GM19455 (cell line): ENCODE measurements around the gene MAST4.

Experiments used
- ATAC-seq: cut with Tn5 transposase; IDR thresholded peaks from one replicate; pipeline ENCODE4 v1.9.1; 2021; ENCODE audit not compliant: unreplicated experiment

MAST4 gene

DNA sequence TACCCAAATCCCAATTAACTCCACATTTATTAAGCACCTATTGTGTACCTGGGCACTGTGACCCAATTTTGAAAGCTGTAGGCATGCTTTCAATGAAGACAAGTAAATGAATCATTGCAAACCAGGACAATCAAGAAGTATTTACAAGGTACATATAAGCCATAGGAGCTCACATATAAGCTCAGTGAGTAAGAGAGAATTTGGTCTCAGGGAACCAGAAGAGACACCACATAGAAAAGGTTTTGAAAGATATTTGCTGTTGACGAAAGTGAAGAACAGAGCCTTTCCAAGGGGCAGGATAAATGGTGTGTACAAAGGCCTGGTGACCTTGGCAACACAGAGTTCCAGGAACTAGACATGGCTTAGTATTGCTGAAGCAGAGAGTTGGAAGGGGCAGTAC lies 412.8 kb downstream of the MAST4 start:
- no peak for ATAC-seq

DNA sequence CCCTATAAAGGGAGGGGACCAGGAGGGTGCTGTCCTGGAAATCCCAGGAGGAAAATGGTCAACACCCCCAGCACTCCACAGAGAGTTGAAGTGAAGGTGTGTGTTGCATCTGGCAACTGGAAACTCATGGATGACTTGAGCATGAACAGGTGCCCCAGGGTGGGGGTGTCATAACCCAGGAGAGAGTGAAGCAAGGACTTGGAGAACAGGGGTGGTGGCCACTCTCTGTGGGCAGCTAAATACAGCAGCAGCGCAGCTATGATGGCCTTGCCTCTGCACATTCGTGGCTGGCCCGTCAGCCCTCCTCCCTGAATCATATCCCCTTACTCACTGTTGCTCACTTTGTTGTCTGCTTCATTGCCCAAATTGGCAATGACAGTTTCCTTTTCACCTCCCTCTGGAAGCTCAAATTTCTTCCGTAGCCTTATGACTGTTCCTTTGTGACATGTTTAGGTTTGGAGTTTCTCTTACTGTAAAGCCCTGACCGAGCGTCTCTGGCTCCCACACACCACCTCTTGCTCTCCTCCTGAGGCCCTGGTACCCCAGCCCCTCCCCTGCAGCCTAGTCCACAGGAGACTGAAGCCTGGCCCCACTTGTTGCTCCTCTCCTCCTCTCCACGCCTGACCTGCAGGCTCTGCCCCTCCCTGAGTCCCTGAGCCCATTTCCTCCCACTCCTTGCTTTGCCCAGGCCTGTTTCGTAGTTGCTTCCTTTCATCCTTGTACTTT lies 414.7 kb downstream of the MAST4 start:
- ATAC-seq = no peak

DNA sequence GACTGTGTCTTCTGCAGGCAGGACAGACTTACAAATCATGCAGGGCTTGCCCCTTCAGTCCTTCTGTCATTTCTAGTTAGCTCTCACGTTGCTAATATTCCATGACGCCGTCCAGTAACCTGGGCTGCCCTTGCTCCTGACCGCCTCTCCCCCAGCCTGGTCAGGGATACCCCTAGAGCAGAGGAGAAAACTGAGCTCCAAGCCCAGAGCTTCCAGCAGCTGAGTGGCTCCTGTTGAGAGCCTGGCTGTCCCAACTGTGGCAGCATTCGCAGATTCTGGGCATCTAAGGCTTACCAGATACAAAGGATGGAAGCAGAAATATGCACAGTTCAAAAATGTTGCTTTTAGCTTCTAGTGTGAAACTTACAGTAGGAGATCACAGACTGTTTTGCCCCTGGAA lies 415.2 kb downstream of the MAST4 start:
- ATAC-seq = no peak

DNA sequence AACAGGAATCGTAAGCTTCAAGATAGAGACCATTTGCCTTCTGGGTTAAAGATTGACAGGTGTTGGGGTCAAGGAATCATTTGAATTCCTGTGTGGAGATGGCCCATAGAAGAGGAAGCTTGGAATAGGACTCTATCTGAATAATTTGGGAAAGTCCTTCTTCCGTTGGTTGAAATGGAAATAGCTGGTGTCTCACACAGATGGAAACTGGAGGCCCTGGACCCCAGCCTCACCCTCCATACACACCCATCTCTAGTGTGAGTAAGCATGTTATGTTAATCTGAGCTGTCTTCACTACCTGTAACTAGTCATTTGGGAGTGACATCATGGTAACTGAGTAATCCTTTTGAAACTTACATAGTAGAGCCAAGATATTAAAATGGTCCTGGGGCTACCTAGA lies 416.0 kb downstream of the MAST4 start:
- no peak for ATAC-seq

DNA sequence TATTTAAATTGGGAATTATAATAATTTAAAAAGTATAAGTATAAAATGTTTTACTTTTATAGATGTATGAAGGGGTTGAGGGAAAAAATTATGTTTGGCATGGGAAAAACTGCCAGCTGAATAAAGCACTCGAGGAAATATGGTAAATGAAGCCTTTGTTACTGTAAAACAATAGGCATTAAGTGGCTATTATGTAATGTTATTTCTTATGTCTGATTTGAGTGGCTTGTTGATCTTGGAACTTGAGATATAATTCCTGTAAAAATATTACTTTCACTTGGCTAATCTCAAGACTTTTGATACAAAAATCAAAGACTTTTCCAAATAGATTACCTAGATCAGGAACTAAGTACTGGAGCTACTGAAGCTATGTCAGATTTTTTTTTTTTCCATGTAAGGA lies 417.5 kb downstream of the MAST4 start:
- ATAC-seq = no peak

DNA sequence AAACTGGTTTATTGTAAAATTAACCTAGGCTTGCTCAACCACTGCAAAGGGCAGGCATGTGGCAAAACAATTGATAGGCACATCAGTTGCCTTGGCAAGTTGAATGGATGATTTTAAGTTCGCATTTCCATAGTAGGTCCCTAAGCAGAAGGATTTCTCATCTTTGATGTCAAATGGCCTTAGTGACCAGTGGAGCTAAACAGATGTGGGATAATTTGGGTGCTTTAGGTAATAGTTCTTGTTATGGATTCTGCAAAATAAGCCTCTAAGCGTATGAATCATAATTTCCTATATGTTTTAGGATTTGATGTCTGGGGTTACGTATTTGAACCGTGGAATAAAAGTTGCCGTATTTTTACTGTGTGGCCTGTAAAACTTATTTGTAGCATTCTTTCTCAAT lies 418.0 kb downstream of the MAST4 start:
- no peak for ATAC-seq

DNA sequence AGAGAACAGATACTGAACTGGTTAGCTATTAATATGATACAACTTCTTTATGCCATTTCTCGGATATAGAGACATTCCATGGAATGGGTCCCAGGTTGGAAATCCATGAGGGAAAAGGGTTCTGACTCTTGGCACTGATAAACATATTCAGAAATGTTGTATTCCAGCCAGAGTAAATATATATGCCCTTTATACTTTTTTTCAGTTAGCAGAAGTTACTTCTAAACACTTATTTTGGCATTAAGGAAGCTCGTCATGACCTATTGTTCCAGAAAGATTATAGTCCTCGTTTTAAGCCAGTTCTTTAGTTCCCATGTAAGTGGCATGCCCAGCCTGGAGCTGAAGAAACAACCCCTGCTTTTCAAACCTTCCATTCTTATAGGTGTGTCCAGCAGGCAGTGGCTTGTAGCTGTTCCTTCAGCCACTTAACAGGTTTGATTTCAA lies 418.8 kb downstream of the MAST4 start:
- no peak for ATAC-seq

DNA sequence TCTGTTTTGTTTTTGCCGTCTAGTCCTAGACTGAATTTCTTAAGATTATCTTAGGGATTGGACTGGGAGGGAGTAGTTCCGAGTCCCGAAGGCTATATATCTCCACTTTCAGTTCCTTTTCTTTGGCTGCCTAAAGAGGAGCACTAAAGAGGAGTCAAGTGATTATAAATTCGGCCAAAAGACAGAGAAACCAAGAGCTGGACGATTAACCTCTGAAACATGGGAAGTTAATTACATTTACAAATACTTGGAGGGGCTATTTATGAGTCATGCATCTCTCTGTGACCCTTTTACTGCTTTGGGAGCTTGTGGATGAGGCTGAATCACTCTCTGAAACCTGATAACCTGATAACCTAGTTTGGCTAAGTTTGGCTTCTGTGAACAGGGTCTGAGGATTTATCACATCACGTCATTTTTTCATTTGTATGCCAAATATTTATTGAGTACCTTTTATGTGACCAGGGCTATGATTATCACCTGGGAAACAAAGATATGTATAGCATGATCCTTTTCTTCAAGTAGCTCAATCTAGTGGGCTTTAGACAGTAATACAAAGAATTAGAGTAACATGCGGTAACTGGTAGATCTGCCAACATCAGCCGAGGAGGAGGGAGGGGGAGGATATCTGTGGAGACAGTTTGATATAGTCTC lies 419.5 kb downstream of the MAST4 start:
- ATAC-seq = no peak

DNA sequence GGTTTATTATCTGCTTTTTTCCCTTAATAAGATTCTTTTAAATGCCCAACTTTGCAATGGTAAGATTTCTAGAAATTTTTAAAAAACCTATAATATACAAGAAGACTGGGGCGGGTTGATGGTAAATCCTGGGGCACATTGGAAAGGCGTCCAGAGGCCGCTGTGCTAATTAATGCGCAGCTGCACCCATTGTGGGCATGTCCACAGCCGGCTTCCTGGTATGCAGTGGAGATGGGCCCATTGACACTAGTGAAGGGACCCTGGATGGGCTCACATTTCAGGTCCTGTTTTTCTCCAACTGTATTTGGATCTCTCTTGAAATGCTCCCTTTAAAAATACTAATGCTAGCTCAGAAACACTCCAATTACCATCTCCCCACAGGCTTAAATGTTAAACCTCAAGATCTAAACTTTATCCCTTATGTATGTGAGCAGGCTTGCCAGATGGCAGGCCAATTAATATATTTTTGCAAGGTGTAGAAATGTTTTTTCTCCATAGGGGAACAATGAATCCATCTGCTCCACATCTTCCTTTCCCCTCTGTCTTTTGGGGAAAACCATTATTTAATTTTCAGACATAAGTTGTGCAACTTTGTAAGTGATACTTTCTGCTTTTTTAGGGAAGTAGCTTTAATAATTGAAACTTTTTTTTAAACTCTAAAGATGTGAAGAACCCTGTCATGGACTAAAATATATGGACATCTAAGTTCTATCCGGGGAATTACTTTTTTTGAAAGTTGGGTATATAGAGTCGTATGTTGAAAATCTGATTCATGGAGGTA lies 423.1 kb downstream of the MAST4 start:
- no peak for ATAC-seq

DNA sequence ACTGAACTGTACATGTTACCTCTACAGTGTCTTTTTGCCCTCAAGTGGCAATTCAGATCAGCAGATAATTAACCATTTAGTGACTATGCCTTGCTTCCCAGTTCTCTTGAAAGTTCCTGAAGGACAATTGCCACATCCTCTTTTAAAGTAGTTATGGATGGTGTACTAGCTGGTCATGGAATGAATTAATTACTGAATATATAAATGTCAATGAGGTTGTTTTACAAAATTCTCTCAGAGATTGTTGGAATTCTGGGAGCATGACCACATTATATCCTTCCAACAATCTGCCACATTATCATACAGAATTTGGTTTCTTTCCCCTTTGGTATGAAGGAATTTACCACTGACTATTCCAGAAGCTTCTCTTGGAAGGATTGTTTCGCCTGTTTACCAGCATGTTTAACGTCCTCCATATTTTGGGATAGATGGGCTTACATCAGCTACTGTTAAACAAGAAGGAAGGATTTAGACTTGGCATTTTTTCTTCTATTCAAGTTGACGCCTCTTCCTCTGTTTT lies 424.0 kb downstream of the MAST4 start:
- ATAC-seq = no peak

DNA sequence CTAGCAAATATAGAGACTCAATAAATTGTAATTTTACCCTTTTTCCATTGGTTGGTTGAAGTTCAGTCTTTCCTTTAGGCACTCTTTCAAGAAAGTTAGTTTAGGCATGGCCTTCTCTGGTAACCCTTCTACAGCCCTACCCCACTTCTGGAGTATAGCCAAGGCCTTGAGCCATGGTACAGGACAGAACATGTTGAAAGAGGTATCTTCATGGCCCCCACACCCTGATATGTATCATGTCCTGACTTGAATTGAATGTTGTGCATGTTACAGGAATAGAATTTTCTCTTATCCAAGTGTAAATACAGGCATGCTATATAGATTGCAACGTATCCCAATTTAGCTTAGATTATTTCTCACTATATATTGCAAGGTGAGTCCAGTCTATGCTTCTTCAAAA lies 424.8 kb downstream of the MAST4 start:
- ATAC-seq = no peak

DNA sequence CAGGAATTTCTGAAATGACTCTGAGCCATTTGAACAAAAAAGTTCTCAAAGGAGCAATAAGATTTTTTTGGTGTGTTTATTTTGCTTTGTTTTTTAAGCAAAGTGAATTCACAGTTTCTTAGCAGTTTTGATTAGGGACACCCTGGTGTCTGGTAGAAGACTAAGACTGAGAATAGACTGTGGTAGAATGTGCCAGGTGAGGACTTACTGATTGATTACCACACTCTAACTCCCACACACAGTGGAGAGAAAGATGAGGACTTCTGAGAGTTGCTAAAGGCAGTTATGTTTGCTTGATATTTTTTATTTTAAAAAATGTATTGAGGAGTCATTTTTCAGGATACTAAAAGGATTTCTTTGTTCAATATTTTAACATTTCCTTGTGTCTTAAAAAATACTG lies 425.3 kb downstream of the MAST4 start:
- peak; percentile 64 for ATAC-seq

DNA sequence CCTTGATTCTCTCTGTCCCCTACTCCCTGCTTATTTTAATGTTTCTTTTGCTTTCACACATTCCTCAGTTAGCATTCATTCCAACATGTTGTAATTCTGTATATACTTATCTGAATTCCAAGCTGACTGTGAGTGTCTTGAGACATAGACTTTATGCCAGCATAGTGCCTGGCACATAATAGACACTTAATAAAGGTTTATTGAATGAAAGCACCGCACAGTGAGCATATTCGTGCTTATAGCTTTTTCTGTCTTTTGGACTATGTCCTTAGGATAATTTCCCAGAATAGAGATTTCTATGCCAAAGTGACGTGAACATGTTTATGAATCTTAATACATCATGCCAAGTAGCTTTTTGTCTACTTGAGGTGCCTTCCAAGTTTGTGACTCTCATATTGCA lies 425.8 kb downstream of the MAST4 start:
- ATAC-seq = no peak

DNA sequence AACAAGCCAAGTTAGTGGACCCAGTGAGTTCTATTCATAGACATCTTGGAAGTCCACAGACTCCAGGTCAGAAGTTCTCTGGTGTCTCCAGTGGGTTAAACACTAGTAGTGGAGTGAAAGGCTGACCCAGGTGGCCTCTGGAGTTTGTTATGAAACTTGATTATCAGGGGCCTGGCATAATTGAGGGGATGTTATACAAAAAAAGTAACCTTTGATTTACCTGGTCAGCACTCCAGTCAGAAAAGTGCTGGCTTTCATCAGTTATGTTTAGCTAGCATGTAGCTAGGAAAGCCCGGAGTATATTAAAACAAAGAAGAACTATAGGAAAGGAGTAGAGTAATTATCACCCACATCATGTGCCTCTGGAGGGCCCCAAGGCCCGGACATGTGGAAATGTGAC lies 429.3 kb downstream of the MAST4 start:
- ATAC-seq = no peak

DNA sequence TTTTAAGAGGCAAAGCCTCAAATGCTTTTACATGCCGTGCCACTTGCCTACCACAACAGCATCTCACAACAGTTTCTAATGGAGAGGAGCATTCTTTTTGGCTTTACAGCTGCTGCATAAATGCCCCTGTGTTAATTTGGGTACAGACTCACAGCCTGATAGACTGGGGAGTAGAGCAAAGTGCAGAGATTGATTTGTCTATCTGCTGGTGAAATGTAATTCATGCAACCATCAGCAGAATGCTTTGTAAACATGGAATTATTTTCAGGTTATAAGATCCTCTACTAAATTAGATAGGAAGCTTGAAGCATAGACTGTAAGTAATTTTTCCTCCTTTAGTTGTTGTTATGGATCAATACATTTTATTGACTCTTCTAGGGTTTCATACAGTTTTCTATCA lies 430.1 kb downstream of the MAST4 start:
- ATAC-seq = no peak

DNA sequence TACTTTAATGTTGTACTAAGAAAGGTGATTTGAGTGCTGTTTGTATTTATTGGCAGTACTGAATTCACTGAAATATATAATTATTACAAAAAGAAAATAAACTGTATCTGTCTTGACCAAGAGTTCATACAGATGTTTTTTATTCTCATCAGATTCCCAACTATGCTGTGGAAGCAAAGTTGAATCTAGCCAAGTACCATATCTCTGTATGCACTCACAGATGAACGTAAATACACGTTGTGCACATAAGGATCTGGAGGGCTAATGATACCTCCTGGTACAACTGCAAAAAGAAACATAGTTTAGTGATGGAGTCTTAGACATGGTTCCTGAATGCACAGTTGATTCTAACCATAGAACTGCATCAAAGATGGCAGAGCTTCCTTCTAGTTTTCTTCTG lies 431.0 kb downstream of the MAST4 start:
- no peak for ATAC-seq

DNA sequence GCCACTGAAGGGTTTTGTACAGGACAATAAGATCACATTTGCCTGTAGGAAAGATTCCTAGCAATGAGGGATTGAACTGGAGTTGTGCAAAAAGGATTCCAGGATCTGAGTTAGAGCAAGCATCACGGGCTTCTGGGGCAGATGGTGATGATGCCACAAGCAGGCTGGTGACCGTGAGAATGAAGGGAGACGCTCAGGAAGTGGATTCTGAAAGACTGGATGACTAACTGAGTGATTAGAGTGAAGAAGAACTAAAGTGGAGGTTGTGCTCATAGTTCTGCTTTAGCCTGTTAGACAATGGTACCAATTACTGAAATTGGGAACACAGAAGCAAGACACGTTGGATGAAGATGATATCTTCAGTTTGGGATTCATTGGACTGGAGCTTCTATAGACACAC lies 432.2 kb downstream of the MAST4 start:
- no peak for ATAC-seq

DNA sequence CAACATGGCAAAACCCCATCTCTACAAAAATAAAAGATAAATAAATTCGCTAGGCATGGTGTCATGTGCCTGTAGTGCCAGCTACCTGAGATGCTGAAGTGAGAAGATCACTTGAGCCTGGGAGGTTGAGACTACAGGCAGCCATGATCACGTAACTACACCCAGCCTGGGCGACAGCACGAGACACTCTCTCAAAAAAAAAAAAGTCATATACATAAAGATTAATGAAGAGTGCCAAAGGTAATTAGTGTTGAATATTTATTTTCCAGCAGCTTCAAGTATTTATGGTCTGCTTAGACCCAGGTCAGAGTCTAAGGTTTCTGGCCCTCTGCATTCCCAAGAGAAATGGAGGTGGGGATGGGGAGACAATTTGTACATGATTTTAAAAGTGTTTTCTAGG lies 432.7 kb downstream of the MAST4 start:
- no peak for ATAC-seq

DNA sequence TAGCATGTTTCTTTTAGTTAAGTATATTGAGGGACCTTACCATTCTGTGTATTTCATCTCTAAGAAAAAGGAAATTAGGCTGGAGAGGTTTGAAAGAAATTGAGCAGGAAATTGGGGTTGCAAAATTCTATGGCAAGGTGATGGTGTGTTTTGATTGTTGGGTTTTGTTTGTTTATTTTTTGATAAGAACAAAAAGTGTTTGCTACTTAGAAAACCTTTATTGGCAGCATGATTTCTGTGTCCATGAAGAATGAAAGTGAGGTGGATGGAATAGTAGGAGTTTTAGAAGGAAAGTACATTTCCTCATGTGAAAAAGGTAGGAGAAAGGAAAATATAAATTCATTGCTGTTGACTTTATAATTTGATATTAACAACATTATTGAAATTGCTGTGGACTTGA lies 433.3 kb downstream of the MAST4 start:
- ATAC-seq = no peak

DNA sequence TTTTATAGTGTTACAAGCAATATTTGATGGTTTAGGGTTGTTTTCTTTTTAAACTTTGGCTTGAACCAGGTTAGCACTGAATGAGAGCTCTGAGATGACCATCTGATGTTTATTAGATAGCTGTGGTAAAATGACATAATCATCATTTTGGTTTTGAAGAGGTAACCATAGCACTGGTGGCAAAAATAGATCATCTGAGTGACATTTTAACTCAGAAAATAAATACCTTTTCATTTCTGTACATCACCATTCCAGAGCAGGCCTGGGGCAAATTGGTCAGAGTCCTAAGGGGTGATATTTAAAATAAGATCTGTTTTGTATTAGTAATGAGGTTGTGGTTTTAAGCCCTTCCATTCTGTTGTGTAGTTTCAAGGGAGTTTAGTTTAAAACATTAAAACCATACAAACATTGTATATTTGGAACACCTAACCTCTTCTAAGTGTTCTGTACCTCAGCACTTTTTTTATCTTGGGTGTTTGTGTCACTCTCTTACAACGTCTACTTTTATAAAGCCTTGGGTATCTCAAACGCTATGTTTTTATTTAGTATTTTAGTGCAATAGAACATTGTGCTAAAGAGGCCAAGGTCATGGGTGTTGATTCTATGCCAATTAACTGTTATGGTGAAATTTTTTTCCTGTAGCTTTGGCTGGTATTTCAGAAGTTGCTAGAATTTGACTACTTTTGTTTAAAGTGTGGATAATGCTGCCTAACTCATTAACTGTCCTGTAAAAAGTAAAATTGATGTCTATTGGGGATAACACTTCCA lies 434.3 kb downstream of the MAST4 start:
- no peak for ATAC-seq

DNA sequence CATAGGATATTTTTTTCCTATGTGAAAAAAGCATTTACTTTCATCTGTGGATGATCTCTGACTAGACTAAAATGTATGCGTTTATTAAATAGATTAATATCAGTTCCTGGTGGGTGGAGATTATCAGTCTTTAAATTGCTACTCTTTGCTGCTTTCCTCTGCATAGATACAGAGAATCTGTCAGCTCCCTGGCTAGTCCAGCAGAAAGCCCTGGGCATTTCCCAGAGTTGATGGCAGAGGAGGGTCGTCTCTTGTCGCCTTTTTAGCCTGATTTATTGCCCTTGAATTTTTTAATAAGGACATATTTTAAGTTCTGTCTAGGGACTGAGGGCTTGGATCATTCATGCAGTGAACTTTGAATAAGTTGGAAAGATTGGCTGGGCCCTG lies 434.9 kb downstream of the MAST4 start:
- no peak for ATAC-seq
